Dermis microvascular lymphatic vessel endothelial cell (primary cell): Measurements from ENCODE around the gene SLC35D1. TPM values are rescaled to one million over a fixed set of nuclear protein-coding genes. Genes with fewer than 3 reads are reported as not detected.
"Not testable (repeated sequence)": the region's sequence is repeated elsewhere in the genome, so short reads cannot be mapped to it uniquely, and the experiment has no call there.

ENCODE experiments used
- DNase-seq, 2 donors: peaks; one replicate each; pipeline versions ENCODE4 v3.0.0 to v3.0.0-alpha.2; 2010; ENCODE audit warnings: low read depth in 2 of 2
- total RNA-seq: library from RNA; depleted of rRNA; stranded (reverse); fragments of >200 nt; gene quantifications from 2 replicates; pipeline ENCODE4 v1.2.1, GENCODE V29; 2014

SLC35D1 gene
- total RNA-seq, 1 donor from 2014 or later: 3.6 TPM

DNA sequence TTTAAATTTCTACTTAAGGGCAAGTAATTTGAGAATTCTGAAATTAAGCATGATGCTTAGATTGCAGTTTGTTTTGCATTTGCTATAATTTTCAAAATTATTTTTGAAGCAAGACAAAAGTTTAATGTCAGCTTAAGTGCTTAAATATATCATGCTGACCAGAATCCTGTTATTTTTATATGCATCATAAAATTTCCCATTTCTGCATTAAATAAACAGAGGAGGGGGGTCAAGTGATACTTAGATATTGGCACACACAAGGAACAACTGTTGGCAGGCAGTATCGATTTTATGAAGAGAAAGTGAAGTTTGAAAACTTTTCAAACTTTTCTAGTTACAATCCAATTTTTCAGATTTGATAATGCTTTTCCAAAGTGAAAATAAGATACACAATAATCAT lies 68.1 kb downstream of the SLC35D1 start:
- no peak for DNase-seq

- no peak for DNase-seq
These were observed 69.5 kb downstream of the SLC35D1 start for GRCh38 chr1:66984491-66984890.

DNA sequence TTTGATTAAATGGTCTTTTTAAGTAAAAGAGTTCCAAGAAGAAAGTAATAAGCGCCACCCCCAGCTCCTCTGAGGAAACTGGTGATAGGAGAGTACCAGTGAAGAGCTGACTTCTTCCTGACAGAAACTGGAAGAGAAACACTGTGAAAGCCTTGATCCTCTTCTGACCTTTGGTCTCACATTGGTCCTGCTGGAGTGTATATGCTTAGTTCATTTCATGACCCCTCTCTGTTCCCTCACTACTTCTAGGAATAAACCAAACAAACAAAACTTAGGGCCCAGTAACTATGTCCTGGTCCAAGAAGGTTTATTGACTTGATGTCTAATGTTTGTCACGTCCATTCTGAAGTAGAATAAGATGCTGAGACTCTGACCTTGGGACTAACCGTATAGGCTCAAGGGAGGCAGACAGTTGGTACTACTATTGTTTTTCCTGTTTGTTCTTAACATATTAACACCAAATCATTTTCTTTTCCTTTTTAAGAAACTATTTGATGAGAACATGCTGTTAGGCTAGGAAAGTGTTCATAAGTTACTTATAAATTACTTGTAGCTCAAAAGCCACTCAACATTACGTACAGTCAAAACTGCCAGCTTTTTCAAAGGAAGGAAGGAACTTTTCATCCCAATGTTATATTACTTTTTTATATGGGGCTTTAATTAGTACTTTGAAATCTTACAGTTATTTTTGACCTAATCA lies 71.2 kb downstream of the SLC35D1 start:
- no peak for DNase-seq

DNA sequence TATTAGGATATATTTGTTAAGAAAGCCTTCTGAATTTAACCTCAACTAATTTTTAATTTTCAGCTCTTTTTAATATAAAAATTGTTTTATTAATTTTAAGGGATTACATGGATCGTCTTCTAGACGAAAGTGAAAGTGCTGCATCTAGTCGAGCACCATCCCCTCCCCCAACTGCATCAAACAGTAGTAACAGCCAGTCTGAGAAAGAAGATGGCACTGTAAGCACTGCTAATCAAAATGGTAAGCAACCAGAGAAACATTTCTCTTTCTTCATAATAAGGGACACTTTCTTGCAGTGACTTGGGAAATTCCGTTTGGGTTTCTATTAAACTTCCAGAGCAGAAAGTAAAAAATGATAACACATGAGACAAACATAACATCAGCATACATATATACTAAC lies 72.3 kb downstream of the SLC35D1 start:
- peak in 1 of 2 donors; percentile 19 for DNase-seq

DNA sequence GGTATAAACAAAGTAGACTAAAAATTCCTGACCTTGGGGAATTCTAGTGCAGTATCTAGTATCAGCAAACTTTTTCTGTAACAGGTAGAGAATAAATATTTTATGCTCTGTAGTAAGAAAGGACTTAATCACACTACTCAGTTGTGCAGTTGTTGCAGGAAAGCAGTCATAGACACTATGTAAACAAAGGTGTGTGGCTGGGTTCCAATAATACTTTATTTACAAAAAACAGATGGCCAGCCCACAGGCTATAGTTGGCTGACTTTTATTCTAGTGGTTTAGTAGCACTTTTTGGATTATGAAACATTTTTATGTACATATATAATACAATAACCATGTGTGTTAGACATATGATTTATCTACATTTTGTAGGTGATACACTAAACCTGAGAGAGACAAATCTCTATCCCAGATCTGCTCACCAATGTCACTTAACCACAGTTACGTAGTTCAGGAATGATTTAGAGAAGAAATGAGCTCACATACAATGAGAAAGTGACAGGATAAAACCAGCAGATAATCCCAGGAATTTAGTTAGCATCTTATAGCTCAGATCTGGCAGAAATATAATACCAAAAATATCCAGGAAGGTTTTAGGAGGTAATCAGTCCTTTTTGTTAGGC lies 73.1 kb downstream of the SLC35D1 start:
- DNase-seq: peak in 1 of 2 donors; percentile 43

DNA sequence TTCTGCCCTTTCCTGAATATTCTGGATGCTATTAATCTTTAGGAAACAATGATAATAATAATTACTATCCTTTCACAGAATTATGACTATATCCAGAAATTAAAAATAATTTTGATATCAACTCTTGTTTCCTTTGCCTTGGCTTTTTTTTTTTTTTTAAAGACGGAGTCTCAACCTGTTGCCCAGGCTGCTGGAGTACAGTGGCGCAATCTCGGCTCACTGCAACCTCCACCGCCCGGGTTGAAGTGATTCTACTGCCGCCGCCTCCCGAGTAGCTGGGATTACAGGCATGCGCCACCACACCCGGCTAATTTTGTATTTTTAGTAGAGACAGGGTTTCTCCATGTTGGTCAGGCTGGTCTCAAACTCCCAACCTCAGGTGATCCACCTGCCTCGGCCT lies 74.3 kb downstream of the SLC35D1 start:
- not testable (repeated sequence) for DNase-seq

GRCh38 chr1:66978201-66978600 lies 75.7 kb downstream of the SLC35D1 start:
- DNase-seq: peak in 1 of 2 donors; percentile 14

- no peak for DNase-seq
These were observed 85.4 kb downstream of the SLC35D1 start for GRCh38 chr1:66968574-66968973.

DNA sequence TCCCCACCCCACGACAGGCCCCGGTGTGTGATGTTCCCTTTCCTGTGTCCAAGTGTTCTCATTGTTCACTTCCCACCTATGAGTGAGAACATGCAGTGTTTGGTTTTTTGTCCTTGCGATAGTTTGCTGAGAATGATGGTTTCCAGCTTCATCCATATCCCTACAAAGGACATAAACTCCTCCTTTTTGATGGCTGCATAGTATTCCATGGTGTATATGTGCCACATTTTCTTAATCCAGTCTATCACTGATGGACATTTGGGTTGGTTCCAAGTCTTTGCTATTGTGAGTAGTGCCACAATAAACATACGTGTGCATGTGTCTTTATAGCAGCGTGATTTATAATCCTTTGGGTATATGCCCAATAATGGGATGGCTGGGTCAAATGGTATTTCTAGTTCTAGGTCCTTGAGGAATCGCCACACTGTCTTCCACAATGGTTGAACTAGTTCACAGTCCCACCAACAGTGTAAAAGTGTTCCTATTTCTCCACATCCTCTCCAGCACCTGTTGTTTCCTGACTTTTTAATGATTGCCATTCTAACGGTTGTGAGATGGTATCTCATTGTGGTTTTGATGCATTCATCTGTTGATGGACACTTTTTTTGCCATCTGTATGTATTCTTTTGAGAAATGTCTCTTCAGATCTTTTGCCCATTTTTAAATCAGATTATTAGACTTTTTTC lies 87.6 kb downstream of the SLC35D1 start:
- not testable (repeated sequence) for DNase-seq

DNA sequence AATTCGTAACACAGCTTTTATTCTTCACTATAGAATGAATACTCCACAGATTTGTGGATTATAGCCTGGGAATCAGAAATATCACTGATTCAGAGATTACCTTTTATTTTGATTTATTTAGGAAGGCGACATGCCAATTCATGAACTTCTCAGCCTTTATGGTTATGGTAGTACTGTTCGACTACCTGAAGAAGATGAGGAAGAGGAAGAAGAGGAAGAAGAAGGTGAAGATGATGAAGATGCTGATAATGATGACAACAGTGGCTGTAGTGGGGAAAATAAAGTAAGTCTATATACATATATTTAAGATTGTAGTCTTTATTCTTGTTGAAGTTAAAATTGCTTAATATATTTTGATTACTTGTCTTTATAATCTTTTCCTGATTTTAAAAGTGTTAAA lies 96.0 kb downstream of the SLC35D1 start:
- DNase-seq: no peak

DNA sequence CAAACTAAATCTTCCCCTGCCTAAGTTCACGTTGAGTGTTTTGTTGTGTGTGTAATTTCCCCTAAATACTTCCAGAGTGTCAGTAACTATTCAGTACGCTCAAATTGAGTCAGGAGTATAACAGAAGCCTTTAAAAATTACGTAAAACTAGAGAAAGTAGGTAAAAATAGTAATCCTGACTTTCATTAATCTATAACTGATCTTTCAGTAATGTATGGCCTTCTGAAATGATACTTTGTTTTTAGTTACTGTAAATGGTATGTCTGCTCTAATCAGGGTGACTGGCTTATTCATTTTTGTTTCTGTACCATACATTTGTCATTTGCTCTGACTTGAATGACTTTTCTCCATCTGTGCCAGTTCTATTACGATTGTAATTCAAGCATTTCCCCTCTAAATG lies 99.7 kb downstream of the SLC35D1 start:
- DNase-seq: no peak

DNA sequence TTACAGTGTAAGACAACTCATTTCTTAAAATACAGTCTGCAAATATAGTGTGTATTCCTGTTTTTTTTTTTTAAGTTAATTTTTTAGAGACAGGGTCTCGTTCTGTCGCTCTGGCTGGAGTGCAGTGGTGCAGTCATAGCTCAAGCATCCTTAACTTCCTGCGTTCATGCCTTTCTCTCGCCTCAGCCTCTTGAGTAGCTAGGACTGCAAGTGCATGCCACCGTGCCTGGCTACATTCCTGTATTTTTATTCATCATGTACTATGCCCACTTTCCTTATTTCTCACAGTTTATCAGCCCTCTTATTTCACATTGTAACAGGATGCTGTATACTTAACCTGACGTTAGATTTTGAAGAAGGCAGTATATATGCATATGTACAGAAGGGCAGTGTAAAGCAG lies 102.4 kb downstream of the SLC35D1 start:
- peak in 1 of 2 donors; percentile 21 for DNase-seq

Other genes with a start within 250 kb of the SLC35D1 start
- gene DNAI4, start 129.3 kb downstream of the SLC35D1 start, total RNA-seq: 1.8 and 1.9 TPM in 2 replicates
- 19.4 and 20.7 TPM in 2 replicates for gene MIER1, start 129.2 kb downstream of the SLC35D1 start, total RNA-seq
- gene C1orf141, start 80.8 kb upstream of the SLC35D1 start, total RNA-seq: not detected in 2 replicates
- gene IL23R, start 112.3 kb upstream of the SLC35D1 start, total RNA-seq: not detected in 2 replicates